A673 (cell line): ENCODE measurements around the gene SPDEF. TPM values are rescaled to one million over a fixed set of nuclear protein-coding genes. Genes with fewer than 3 reads are reported as not detected.

Experiments
- BruUV-seq: library from RNA; stranded (reverse); fragments of 400-500 nt; replicated peaks from 2 replicates; lab custom pipeline; 2021; lab: Mats Ljungman, UMichigan
- CTCF ChIA-PET: fragments of 300-600 bp; sonication (Branson Sonifier 250); formaldehyde crosslinking; loops from one replicate; lab custom pipeline; 2022; ENCODE audit warnings: antibody characterized with exemption; lab: Charles Lee
- POLR2A ChIA-PET: fragments of 300-600 bp; sonication (Branson Sonifier 250); formaldehyde crosslinking; loops from one replicate; lab custom pipeline; 2022; ENCODE audit warnings: antibody characterized with exemption; ENCODE audit not compliant: low non-redundant PET; lab: Charles Lee
- DNase-seq: peaks from one replicate; pipeline ENCODE4 v3.0.0-alpha.2; 2015; ENCODE audit warnings: low spot score
- H3K27ac ChIP-seq: fragments of 200-600 bp; sonication (generic); 2 replicates; pipeline ENCODE4 v1.5.1; 2016; ENCODE audit warnings: mixed run types, low read depth, mild to moderate bottlenecking, mixed read lengths, antibody characterized with exemption, low read length; ENCODE audit not compliant: poor library complexity, severe bottlenecking
- H3K27me3 ChIP-seq: fragments of 200-600 bp; sonication (generic); replicated peaks from 2 replicates; pipeline ENCODE4 v1.6.1; 2017; ENCODE audit warnings: mixed run types, low read depth, mild to moderate bottlenecking, mixed read lengths, antibody characterized with exemption, low read length; ENCODE audit not compliant: insufficient read depth, poor library complexity
- H3K36me3 ChIP-seq: fragments of 200-600 bp; sonication (generic); 2 replicates; pipeline ENCODE4 v1.6.1; 2016; ENCODE audit warnings: mixed run types, mild to moderate bottlenecking, mixed read lengths, antibody characterized with exemption, low read length; ENCODE audit not compliant: insufficient read depth, poor library complexity, severe bottlenecking
- H3K4me1 ChIP-seq: fragments of 200-600 bp; sonication (generic); 2 replicates; pipeline ENCODE4 v1.6.1; 2017; ENCODE audit warnings: mixed run types, mild to moderate bottlenecking, mixed read lengths, antibody characterized with exemption, low read length; ENCODE audit not compliant: insufficient read depth, poor library complexity, severe bottlenecking
- H3K4me3 ChIP-seq: fragments of 200-600 bp; sonication (generic); 2 replicates; pipeline ENCODE4 v1.5.1; 2016; ENCODE audit warnings: low read depth, mixed run types, mild to moderate bottlenecking, mixed read lengths, low read length; ENCODE audit not compliant: poor library complexity, severe bottlenecking
- H3K9me3 ChIP-seq: fragments of 200-600 bp; sonication (generic); 2 replicates; pipeline ENCODE4 v1.6.1; 2016; ENCODE audit warnings: mixed run types, low read depth, mild to moderate bottlenecking, mixed read lengths, antibody characterized with exemption, low read length; ENCODE audit not compliant: poor library complexity, severe bottlenecking
- EZH2 ChIP-seq: fragments of 200-600 bp; sonication (generic); IDR thresholded peaks from 2 replicates; pipeline ENCODE4 v1.6.1; 2017; ENCODE audit warnings: borderline replicate concordance, low read depth, mild to moderate bottlenecking, mixed read lengths, antibody characterized with exemption, low read length; ENCODE audit not compliant: poor library complexity, severe bottlenecking
- intact Hi-C: fragments of 100-400 bp; cut with micrococcal nuclease; formaldehyde crosslinking; loops from one replicate; pipeline ENCODE4 v1.10.0; 2022; ENCODE audit not compliant: unreplicated experiment
- total RNA-seq: library from RNA; stranded (reverse); gene quantifications from 2 replicates; pipeline ENCODE4 v1.2.3, GENCODE V29; 2021
- TF ChIP-seq, protein P1 (sequence below): fragments of 300-800, 200-600 bp; sonication (generic); conservative IDR thresholded peaks from 2 replicates; pipeline ENCODE4 v1.5.1; 2017; ENCODE audit warnings: low read depth, mild to moderate bottlenecking, antibody characterized with exemption, low read length, moderate library complexity, mixed read lengths

Gene SPDEF
- total RNA-seq, 1 experiment from 2014 or later: not detected

DNA sequence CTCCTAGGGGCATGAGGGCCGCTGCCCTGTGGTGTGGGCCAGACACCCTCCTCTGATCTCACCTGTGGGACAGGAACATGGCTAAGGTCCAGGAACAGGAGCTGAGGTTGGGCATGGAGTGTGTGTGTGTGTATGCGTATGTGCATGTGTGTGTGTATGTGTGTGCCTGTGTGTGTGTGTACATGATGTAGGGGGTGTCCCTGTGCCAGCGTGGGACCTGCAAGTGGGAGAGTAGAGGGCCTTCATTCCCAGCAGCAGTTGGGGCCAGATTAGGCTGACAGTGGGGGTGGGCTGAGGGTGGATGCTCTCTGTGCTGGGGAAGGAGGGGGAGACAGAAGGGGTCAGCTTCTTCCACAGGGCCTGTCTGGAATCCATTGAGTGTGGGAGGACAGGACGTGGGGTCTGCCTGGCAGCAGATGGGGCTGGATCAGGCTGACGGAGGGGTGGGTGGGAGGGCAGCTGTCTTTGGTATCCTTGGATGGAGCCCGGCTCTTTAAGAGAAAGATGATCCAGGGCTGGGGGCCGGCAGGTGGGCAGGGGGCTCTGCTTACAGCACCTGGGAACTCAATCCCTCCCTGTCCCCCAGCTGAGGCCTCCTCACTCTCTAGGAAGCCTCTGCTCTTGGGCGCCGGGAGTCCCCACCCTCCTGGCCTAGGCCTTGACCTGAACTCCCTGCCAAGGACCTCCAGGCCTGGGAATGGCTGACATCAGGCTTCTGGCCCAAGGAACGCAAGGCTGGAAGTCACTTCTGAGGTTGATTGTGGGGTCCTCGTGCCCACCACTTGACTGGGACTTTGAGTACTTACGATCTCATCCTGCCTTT lies 44.0 kb downstream of the SPDEF start:
- Histone ChIP-seq H3K4me3 (no peak overlapping the region), H3K27ac (no peak overlapping the region), H3K36me3 (no peaks in the 10 kb centered on the region), H3K9me3 (no peaks in the 10 kb centered on the region), H3K27me3 (no peaks in the 10 kb centered on the region), H3K4me1 (no peaks in the 10 kb centered on the region)
- ChIA-PET CTCF (no interaction called here), POLR2A (no interaction called here)
- no peak for DNase-seq
- TF ChIP-seq, protein P1, sequence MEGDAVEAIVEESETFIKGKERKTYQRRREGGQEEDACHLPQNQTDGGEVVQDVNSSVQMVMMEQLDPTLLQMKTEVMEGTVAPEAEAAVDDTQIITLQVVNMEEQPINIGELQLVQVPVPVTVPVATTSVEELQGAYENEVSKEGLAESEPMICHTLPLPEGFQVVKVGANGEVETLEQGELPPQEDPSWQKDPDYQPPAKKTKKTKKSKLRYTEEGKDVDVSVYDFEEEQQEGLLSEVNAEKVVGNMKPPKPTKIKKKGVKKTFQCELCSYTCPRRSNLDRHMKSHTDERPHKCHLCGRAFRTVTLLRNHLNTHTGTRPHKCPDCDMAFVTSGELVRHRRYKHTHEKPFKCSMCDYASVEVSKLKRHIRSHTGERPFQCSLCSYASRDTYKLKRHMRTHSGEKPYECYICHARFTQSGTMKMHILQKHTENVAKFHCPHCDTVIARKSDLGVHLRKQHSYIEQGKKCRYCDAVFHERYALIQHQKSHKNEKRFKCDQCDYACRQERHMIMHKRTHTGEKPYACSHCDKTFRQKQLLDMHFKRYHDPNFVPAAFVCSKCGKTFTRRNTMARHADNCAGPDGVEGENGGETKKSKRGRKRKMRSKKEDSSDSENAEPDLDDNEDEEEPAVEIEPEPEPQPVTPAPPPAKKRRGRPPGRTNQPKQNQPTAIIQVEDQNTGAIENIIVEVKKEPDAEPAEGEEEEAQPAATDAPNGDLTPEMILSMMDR: no peak
- TF ChIP-seq EZH2: no peak
- no TSS peak for BruUV-seq
- intact Hi-C loops: no loop called here

DNA sequence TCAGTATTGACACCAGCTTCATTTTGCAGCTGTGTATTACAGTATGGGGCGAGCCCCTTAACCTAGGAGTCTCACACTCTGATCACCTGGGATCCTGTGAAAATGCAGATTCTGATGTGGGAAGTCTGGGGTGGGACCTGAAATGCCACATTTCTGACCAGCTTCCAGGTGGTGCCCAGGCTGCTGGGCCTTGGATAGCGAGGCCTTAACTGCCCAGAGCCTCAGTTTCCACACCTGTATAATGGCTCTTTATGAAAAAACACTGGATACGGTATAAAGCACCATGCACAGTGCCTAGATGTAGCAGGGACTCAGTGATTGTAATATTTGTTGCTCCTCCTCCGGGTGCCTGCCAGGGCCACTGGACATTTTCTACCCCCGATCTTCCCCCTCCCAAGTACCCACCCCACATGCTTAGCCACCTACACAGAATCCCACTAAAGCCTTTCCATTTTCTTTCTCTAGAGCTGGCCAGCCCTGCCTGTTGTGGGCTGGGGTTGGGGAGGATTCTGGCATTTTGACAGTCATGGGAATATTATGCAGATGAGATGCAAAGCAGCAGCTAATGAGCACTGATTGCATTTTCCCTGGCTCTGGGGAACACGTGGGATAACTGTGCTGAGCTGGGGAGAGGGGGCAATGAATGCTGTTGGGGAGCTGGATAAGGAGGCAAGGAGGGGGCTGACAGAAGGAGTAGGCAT lies 44.8 kb downstream of the SPDEF start:
- no TSS peak for BruUV-seq
- CTCF ChIA-PET: no interaction called here

DNA sequence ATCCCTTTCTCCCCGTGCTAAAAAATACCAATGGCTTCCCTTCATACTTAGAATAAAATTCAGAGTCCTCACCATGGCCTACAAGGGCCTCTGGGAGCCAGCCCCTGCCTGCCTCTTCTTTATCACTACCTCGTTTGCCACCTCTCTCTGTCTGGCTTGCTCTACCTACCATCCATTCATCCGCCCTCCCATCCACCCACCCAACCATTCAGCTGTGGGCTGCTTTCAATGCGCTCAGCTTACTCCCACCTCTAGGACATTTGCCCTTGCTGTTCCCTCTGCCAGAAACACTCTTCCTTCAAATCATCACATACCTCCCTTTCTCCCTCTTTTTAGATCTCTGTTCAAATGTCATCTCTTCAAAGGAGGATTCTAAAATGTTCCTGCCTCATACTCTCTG lies 45.8 kb downstream of the SPDEF start:
- Histone ChIP-seq H3K36me3 (no peaks in the 10 kb centered on the region), H3K27ac (no peak overlapping the region), H3K27me3 (no peaks in the 10 kb centered on the region), H3K9me3 (no peaks in the 10 kb centered on the region), H3K4me1 (no peaks in the 10 kb centered on the region), H3K4me3 (no peak overlapping the region)
- no TSS peak for BruUV-seq
- CTCF ChIA-PET: interaction anchor here (0.6 kb wide), 1 partner anchor 333 kb away, joined by 4 read pairs; no protein-coding TSS in a partner anchor
- no peak for TF ChIP-seq EZH2
- TF ChIP-seq, protein P1: no peak
- POLR2A ChIA-PET: no interaction called here
- intact Hi-C loops: no loop called here
- no peak for DNase-seq

More for the DNA sequence above, 44.8 kb downstream of the SPDEF start:
- intact Hi-C loops: no loop called here
- Histone ChIP-seq H3K36me3 (no peaks in the 10 kb centered on the region), H3K4me3 (no peak overlapping the region), H3K4me1 (no peaks in the 10 kb centered on the region), H3K27ac (no peak overlapping the region), H3K27me3 (no peaks in the 10 kb centered on the region), H3K9me3 (no peaks in the 10 kb centered on the region)
- POLR2A ChIA-PET: no interaction called here
- no peak for DNase-seq
- no peak for TF ChIP-seq EZH2
- TF ChIP-seq, protein P1: no peak
